DMS153 (cell line): ENCODE measurements around the gene OTUD7B.

Experiments
- DNase-seq: peaks from one replicate; lab custom pipeline; 2025; lab: John Stamatoyannopoulos, UW

The OTUD7B gene

GRCh38 chr1:149916898-149917252, 93.7 kb downstream of the OTUD7B start:
- no peak for DNase-seq

GRCh38 chr1:149916193-149916897, 94.2 kb downstream of the OTUD7B start:
- no peak for DNase-seq

GRCh38 chr1:149915429-149916192, 94.9 kb downstream of the OTUD7B start:
- no peak for DNase-seq

- no peak for DNase-seq
Observed at GRCh38 chr1:149914545-149914944, 96.0 kb downstream of the OTUD7B start.

- DNase-seq, result no peak
Observed at GRCh38 chr1:149906570-149907075, 103.9 kb downstream of the OTUD7B start.

GRCh38 chr1:149903836-149904491, 106.6 kb downstream of the OTUD7B start:
- DNase-seq, result no peak

GRCh38 chr1:149899460-149900284, 110.9 kb downstream of the OTUD7B start, which contains the start of gene BOLA1:
TSS of gene BOLA1 (plus strand) at chr1:149899568. CDS start at chr1:149900060, 492 bp downstream.
- peak; percentile 95 for DNase-seq

GRCh38 chr1:149896575-149896974, 114.0 kb downstream of the OTUD7B start:
- DNase-seq, result no peak

- DNase-seq, result no peak
Observed at GRCh38 chr1:149888999-149889289, 121.6 kb downstream of the OTUD7B start.

GRCh38 chr1:149888247-149888998, 122.1 kb downstream of the OTUD7B start:
- DNase-seq, result peak; percentile 84
